HCT116 (cell line): ENCODE results near the gene SRRT. TPM values are rescaled to one million over a fixed set of nuclear protein-coding genes. Genes with fewer than 3 reads are reported as not detected.

Experiments
- ATAC-seq: fragments of 200-7000 bp; cut with Tn5 transposase; 2 replicates; pipeline ENCODE4 v1.9.1; 2020; ENCODE audit warnings: mild to moderate bottlenecking, moderate library complexity
- BruUV-seq: library from RNA; stranded (reverse); fragments of 400-500 nt; replicated peaks from 2 replicates; lab custom pipeline; 2021; lab: Mats Ljungman, UMichigan
- CTCF ChIA-PET: fragments of 300-600 bp; sonication (Branson Sonifier 250); formaldehyde crosslinking; loops from one replicate; lab custom pipeline; 2021; ENCODE audit warnings: antibody characterized with exemption; lab: Charles Lee
- POLR2A ChIA-PET: fragments of 300-600, 350-600 bp; sonication (Branson Sonifier 250); formaldehyde crosslinking; loops from one replicate; lab custom pipeline; 2021; ENCODE audit warnings: antibody characterized with exemption; lab: Charles Lee
- RAD21 ChIA-PET, 2 experiments: fragments of 300-600 bp; sonication (Branson Sonifier 250); formaldehyde crosslinking; loops; one replicate each; lab custom pipeline; 2023; ENCODE audit warnings: low total read pairs in 2 of 2; ENCODE audit not compliant: uncharacterized antibody in 2 of 2, unreplicated experiment in 2 of 2, low non-redundant PET in 1 of 2; lab: Charles Lee
- DNase-seq: peaks from one replicate; pipeline ENCODE4 v3.0.0-alpha.2; 2010; ENCODE audit warnings: low read depth, low spot score
- H2AFZ ChIP-seq: fragments of 200-600 bp; shearing (Covaris generic), sonication (generic); 2 replicates; pipeline ENCODE4 v1.6.1; 2017; ENCODE audit warnings: low read depth, mixed run types, mixed read lengths, antibody characterized with exemption, low read length; ENCODE audit not compliant: poor library complexity, severe bottlenecking
- H3K27ac ChIP-seq: 2 replicates; pipeline ENCODE4 v1.5.1; 2012; ENCODE audit warnings: low read depth, low read length
- H3K27me3 ChIP-seq: fragments of 200-600 bp; sonication (generic); 2 replicates; pipeline ENCODE4 v1.6.1; 2016; ENCODE audit warnings: mixed run types, low read length, mixed read lengths; ENCODE audit not compliant: insufficient read depth
- H3K36me3 ChIP-seq, 2 experiments: fragments of 200-500 bp in 1 of 2; fragments of 200-600 bp in 1 of 2; sonication (Bioruptor generic) in 1 of 2; sonication (generic) in 1 of 2; 2 replicates each; pipeline versions ENCODE4 v1.5.1 to v1.6.1; 2014 to 2016; ENCODE audit warnings: low read length in 2 of 2, inconsistent platforms in 1 of 2, mixed read lengths in 1 of 2, mixed run types in 1 of 2; ENCODE audit not compliant: insufficient read depth in 2 of 2, control insufficient read depth in 1 of 2
- H3K4me1 ChIP-seq, 2 experiments: fragments of 200-600 bp in 1 of 2; sonication (generic) in 1 of 2; 2 replicates each; pipeline versions ENCODE4 v1.5.1 to v1.6.1; 2012 to 2017; ENCODE audit warnings: low read length in 2 of 2, inconsistent platforms in 1 of 2, mild to moderate bottlenecking in 1 of 2, mixed read lengths in 1 of 2, mixed run types in 1 of 2, moderate library complexity in 1 of 2; ENCODE audit not compliant: insufficient read depth in 2 of 2, control insufficient read depth in 1 of 2
- H3K4me2 ChIP-seq: fragments of 200-600 bp; sonication (generic); 2 replicates; pipeline ENCODE4 v1.6.1; 2017; ENCODE audit warnings: mixed run types, low read length, mixed read lengths
- H3K4me3 ChIP-seq, 2 experiments: fragments of 200-600 bp in 1 of 2; sonication (generic) in 1 of 2; replicated peaks in 1 of 2; 2 replicates each; pipeline ENCODE4 v1.5.1; 2011 to 2016; ENCODE audit warnings: low read length in 2 of 2, control low read depth in 1 of 2, low read depth in 1 of 2, mild to moderate bottlenecking in 1 of 2, mixed read lengths in 1 of 2, mixed run types in 1 of 2
- H3K79me2 ChIP-seq: fragments of 200-600 bp; sonication (generic); 2 replicates; pipeline ENCODE4 v1.6.1; 2017; ENCODE audit warnings: mild to moderate bottlenecking, mixed run types, low read length, moderate library complexity, mixed read lengths; ENCODE audit not compliant: insufficient read depth
- H3K9ac ChIP-seq: fragments of 200-600 bp; sonication (generic); 2 replicates; pipeline ENCODE4 v1.6.1; 2016; ENCODE audit warnings: low read length, mixed read lengths
- H3K9me2 ChIP-seq: fragments of 200-600 bp; sonication (generic), shearing (Covaris generic); 2 replicates; pipeline ENCODE4 v1.6.1; 2017; ENCODE audit warnings: mixed run types, mild to moderate bottlenecking, moderate library complexity; ENCODE audit not compliant: insufficient read depth
- H3K9me3 ChIP-seq, 2 experiments: fragments of 200-500 bp in 1 of 2; fragments of 200-600 bp in 1 of 2; sonication (Bioruptor generic) in 1 of 2; sonication (generic) in 1 of 2; 2 replicates each; pipeline ENCODE4 v1.6.1; 2014 to 2017; ENCODE audit warnings: low read length in 2 of 2, mixed read lengths in 2 of 2, inconsistent platforms in 1 of 2, low read depth in 1 of 2, mild to moderate bottlenecking in 1 of 2, mixed run types in 1 of 2, moderate library complexity in 1 of 2; ENCODE audit not compliant: control insufficient read depth in 1 of 2, insufficient read depth in 1 of 2
- H4K20me1 ChIP-seq: fragments of 200-600 bp; sonication (generic), shearing (Covaris generic); 2 replicates; pipeline ENCODE4 v1.6.1; 2017; ENCODE audit warnings: mixed run types, mild to moderate bottlenecking, moderate library complexity; ENCODE audit not compliant: insufficient read depth
- CBX3 ChIP-seq: IDR thresholded peaks from 2 replicates; pipeline ENCODE4 v1.6.1; 2012; ENCODE audit warnings: low read depth
- CEBPB ChIP-seq: IDR thresholded peaks from 2 replicates; pipeline ENCODE4 v1.6.1; 2012; ENCODE audit warnings: low read depth
- CTCF ChIP-seq, 3 experiments: fragments of 200-600 bp in 1 of 3; sonication (generic) in 1 of 3; IDR thresholded peaks in 2 of 3; conservative IDR thresholded peaks in 1 of 3; 2 replicates each; pipeline ENCODE4 v1.5.1; 2012 to 2017; ENCODE audit warnings: low read depth in 2 of 3, low read length in 2 of 3, antibody characterized with exemption in 1 of 3, borderline replicate concordance in 1 of 3, control low read depth in 1 of 3, mild to moderate bottlenecking in 1 of 3, mixed read lengths in 1 of 3, mixed run types in 1 of 3, moderate library complexity in 1 of 3; ENCODE audit not compliant: insufficient read depth in 1 of 3
- EGR1 ChIP-seq: IDR thresholded peaks from 2 replicates; pipeline ENCODE4 v1.6.1; 2012; ENCODE audit warnings: low read depth
- ELF1 ChIP-seq: IDR thresholded peaks from 2 replicates; pipeline ENCODE4 v1.6.1; 2012; ENCODE audit warnings: low read depth, borderline replicate concordance
- FOSL1 ChIP-seq: IDR thresholded peaks from 2 replicates; pipeline ENCODE4 v1.6.1; 2012; ENCODE audit warnings: low read depth
- JUND ChIP-seq: IDR thresholded peaks from 2 replicates; pipeline ENCODE4 v1.6.1; 2012
- POLR2A ChIP-seq: IDR thresholded peaks from 2 replicates; pipeline ENCODE4 v1.7.0; 2011; ENCODE audit warnings: borderline replicate concordance; ENCODE audit not compliant: insufficient read depth, insufficient read length; ENCODE audit errors: extremely low read depth
- POLR2AphosphoS5 ChIP-seq: IDR thresholded peaks from 2 replicates; pipeline ENCODE4 v1.6.1; 2011; ENCODE audit warnings: mild to moderate bottlenecking, low read depth, low read length, moderate library complexity
- RAD21 ChIP-seq: IDR thresholded peaks from 2 replicates; pipeline ENCODE4 v1.6.1; 2012; ENCODE audit warnings: low read depth, mild to moderate bottlenecking
- REST ChIP-seq: IDR thresholded peaks from 2 replicates; pipeline ENCODE4 v1.6.1; 2012; ENCODE audit warnings: low read depth
- SIN3A ChIP-seq: IDR thresholded peaks from 2 replicates; pipeline ENCODE4 v1.6.1; 2012; ENCODE audit warnings: low read depth
- SP1 ChIP-seq: IDR thresholded peaks from 2 replicates; pipeline ENCODE4 v1.6.1; 2012; ENCODE audit warnings: low read depth
- TCF7L2 ChIP-seq: IDR thresholded peaks from 2 replicates; pipeline ENCODE4 v1.7.0; 2011; ENCODE audit warnings: borderline replicate concordance, inconsistent platforms; ENCODE audit not compliant: insufficient read depth, insufficient read length; ENCODE audit errors: extremely low read depth
- ZBTB33 ChIP-seq: IDR thresholded peaks from 2 replicates; pipeline ENCODE4 v1.6.1; 2011; ENCODE audit warnings: mild to moderate bottlenecking, low read length, moderate library complexity; ENCODE audit not compliant: insufficient replicate concordance; ENCODE audit errors: extremely low read depth
- ZNF274 ChIP-seq: fragments of 200-500 bp; sonication (Bioruptor generic); IDR thresholded peaks from 2 replicates; pipeline ENCODE4 v1.6.1; 2014; ENCODE audit warnings: mild to moderate bottlenecking, low read depth, low read length, inconsistent platforms
- intact Hi-C: fragments of 100-400 bp; cut with micrococcal nuclease; formaldehyde crosslinking; loops from 2 replicates; pipeline ENCODE4 v1.10.0; 2022
- total RNA-seq: library from RNA; stranded (reverse); gene quantifications from one replicate; pipeline ENCODE4 v1.2.1, GENCODE V29; 2021; ENCODE audit not compliant: unreplicated experiment
- TF ChIP-seq, protein P1 (sequence below): IDR thresholded peaks from 2 replicates; pipeline ENCODE4 v1.6.1; 2012

SRRT gene
- total RNA-seq, 1 experiment from 2014 or later = 252 TPM

DNA sequence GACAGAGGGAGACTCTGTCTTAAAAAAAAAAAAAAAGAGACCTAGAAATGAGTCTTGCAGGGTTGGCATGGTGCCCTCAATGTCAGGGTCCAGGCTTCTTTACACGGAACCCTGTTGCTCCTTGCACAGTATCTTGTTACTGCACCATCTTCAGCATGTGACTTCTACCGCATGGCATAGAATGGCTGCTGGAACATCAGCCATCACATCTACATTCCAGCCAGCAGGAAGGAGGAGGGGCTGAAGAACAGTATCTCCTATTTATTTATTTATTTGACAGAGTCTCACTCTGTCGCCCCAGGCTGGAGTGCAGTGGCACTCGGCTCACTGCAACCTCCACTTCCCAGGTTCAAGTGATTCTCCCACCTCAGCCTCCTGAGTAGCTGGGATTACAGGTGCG, 24.5 kb downstream of the SRRT start:
- no peaks in the 10 kb centered on the region for H3K36me3 ChIP-seq
- no peak overlapping the region for H2AFZ ChIP-seq
- no peaks in the 10 kb centered on the region for H3K79me2 ChIP-seq
- RAD21 ChIA-PET = no interaction called here
- H3K9me3 ChIP-seq = no peaks in the 10 kb centered on the region
- H3K4me3 ChIP-seq = no peak overlapping the region
- H3K4me2 ChIP-seq = no peak overlapping the region
- no peak for DNase-seq
- H4K20me1 ChIP-seq = no peaks in the 10 kb centered on the region
- POLR2A ChIA-PET = no interaction called here
- H3K9ac ChIP-seq = no peak overlapping the region
- CTCF ChIA-PET = no interaction called here
- no peak for TF ChIP-seq ZBTB33
- TF ChIP-seq CBX3 = no peak
- TF ChIP-seq, protein P1, sequence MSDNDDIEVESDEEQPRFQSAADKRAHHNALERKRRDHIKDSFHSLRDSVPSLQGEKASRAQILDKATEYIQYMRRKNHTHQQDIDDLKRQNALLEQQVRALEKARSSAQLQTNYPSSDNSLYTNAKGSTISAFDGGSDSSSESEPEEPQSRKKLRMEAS = no peak
- TF ChIP-seq JUND = no peak
- TF ChIP-seq ZNF274 = no peak
- no peak for TF ChIP-seq RAD21
- no peak for TF ChIP-seq SP1
- TF ChIP-seq FOSL1 = no peak
- no peak for TF ChIP-seq POLR2AphosphoS5
- no peak for TF ChIP-seq CEBPB
- no peak for TF ChIP-seq REST
- no peak for TF ChIP-seq EGR1
- TF ChIP-seq SIN3A = no peak
- TF ChIP-seq POLR2A = no peak
- TF ChIP-seq TCF7L2 = no peak
- no peak for TF ChIP-seq CTCF (IDR thresholded peaks at IDR 0.05 in 2 of 3, conservative IDR thresholded peaks at IDR 0.05 in 1 of 3; ENCODE audit: borderline replicate concordance in 1 of 3, insufficient read depth in 1 of 3, low read depth in 2 of 3, low read length in 2 of 3)
- no peak for TF ChIP-seq ELF1
- TF ChIP-seq, all 23 proteins: peak for 0
- no peaks in the 10 kb centered on the region; the same call in 1 of the 2 replicates for H3K27me3 ChIP-seq
- no peak for ATAC-seq
- peaks cover 8 to 31% of the 10 kb centered on the region in 2 experiments for H3K4me1 ChIP-seq
- no TSS peak for BruUV-seq
- no peaks in the 10 kb centered on the region for H3K9me2 ChIP-seq
- intact Hi-C loops = loop anchor here (5.0 kb wide), 1 partner anchor 238 kb away; no protein-coding TSS in a partner anchor
- no peak overlapping the region for H3K27ac ChIP-seq
